HCT116 (cell line): ENCODE results near the gene CLP1. TPM values are rescaled to one million over a fixed set of nuclear protein-coding genes. Genes with fewer than 3 reads are reported as not detected.

Experiments
- ATAC-seq: fragments of 200-7000 bp; cut with Tn5 transposase; 2 replicates; pipeline ENCODE4 v1.9.1; 2020; ENCODE audit warnings: mild to moderate bottlenecking, moderate library complexity
- BruUV-seq: library from RNA; stranded (reverse); fragments of 400-500 nt; replicated peaks from 2 replicates; lab custom pipeline; 2021; lab: Mats Ljungman, UMichigan
- CTCF ChIA-PET: fragments of 300-600 bp; sonication (Branson Sonifier 250); formaldehyde crosslinking; loops from one replicate; lab custom pipeline; 2021; ENCODE audit warnings: antibody characterized with exemption; lab: Charles Lee
- POLR2A ChIA-PET: fragments of 300-600, 350-600 bp; sonication (Branson Sonifier 250); formaldehyde crosslinking; loops from one replicate; lab custom pipeline; 2021; ENCODE audit warnings: antibody characterized with exemption; lab: Charles Lee
- RAD21 ChIA-PET, 2 experiments: fragments of 300-600 bp; sonication (Branson Sonifier 250); formaldehyde crosslinking; loops; one replicate each; lab custom pipeline; 2023; ENCODE audit warnings: low total read pairs in 2 of 2; ENCODE audit not compliant: uncharacterized antibody in 2 of 2, unreplicated experiment in 2 of 2, low non-redundant PET in 1 of 2; lab: Charles Lee
- DNase-seq: peaks from one replicate; pipeline ENCODE4 v3.0.0-alpha.2; 2010; ENCODE audit warnings: low read depth, low spot score
- H2AFZ ChIP-seq: fragments of 200-600 bp; shearing (Covaris generic), sonication (generic); 2 replicates; pipeline ENCODE4 v1.6.1; 2017; ENCODE audit warnings: low read depth, mixed run types, mixed read lengths, antibody characterized with exemption, low read length; ENCODE audit not compliant: poor library complexity, severe bottlenecking
- H3K27ac ChIP-seq: 2 replicates; pipeline ENCODE4 v1.5.1; 2012; ENCODE audit warnings: low read depth, low read length
- H3K27me3 ChIP-seq: fragments of 200-600 bp; sonication (generic); 2 replicates; pipeline ENCODE4 v1.6.1; 2016; ENCODE audit warnings: mixed run types, low read length, mixed read lengths; ENCODE audit not compliant: insufficient read depth
- H3K36me3 ChIP-seq, 2 experiments: fragments of 200-500 bp in 1 of 2; fragments of 200-600 bp in 1 of 2; sonication (Bioruptor generic) in 1 of 2; sonication (generic) in 1 of 2; 2 replicates each; pipeline versions ENCODE4 v1.5.1 to v1.6.1; 2014 to 2016; ENCODE audit warnings: low read length in 2 of 2, inconsistent platforms in 1 of 2, mixed read lengths in 1 of 2, mixed run types in 1 of 2; ENCODE audit not compliant: insufficient read depth in 2 of 2, control insufficient read depth in 1 of 2
- H3K4me1 ChIP-seq, 2 experiments: fragments of 200-600 bp in 1 of 2; sonication (generic) in 1 of 2; 2 replicates each; pipeline versions ENCODE4 v1.5.1 to v1.6.1; 2012 to 2017; ENCODE audit warnings: low read length in 2 of 2, inconsistent platforms in 1 of 2, mild to moderate bottlenecking in 1 of 2, mixed read lengths in 1 of 2, mixed run types in 1 of 2, moderate library complexity in 1 of 2; ENCODE audit not compliant: insufficient read depth in 2 of 2, control insufficient read depth in 1 of 2
- H3K4me2 ChIP-seq: fragments of 200-600 bp; sonication (generic); 2 replicates; pipeline ENCODE4 v1.6.1; 2017; ENCODE audit warnings: mixed run types, low read length, mixed read lengths
- H3K4me3 ChIP-seq, 2 experiments: fragments of 200-600 bp in 1 of 2; sonication (generic) in 1 of 2; replicated peaks in 1 of 2; 2 replicates each; pipeline ENCODE4 v1.5.1; 2011 to 2016; ENCODE audit warnings: low read length in 2 of 2, control low read depth in 1 of 2, low read depth in 1 of 2, mild to moderate bottlenecking in 1 of 2, mixed read lengths in 1 of 2, mixed run types in 1 of 2
- H3K79me2 ChIP-seq: fragments of 200-600 bp; sonication (generic); 2 replicates; pipeline ENCODE4 v1.6.1; 2017; ENCODE audit warnings: mild to moderate bottlenecking, mixed run types, low read length, moderate library complexity, mixed read lengths; ENCODE audit not compliant: insufficient read depth
- H3K9ac ChIP-seq: fragments of 200-600 bp; sonication (generic); 2 replicates; pipeline ENCODE4 v1.6.1; 2016; ENCODE audit warnings: low read length, mixed read lengths
- H3K9me2 ChIP-seq: fragments of 200-600 bp; sonication (generic), shearing (Covaris generic); 2 replicates; pipeline ENCODE4 v1.6.1; 2017; ENCODE audit warnings: mixed run types, mild to moderate bottlenecking, moderate library complexity; ENCODE audit not compliant: insufficient read depth
- H3K9me3 ChIP-seq, 2 experiments: fragments of 200-500 bp in 1 of 2; fragments of 200-600 bp in 1 of 2; sonication (Bioruptor generic) in 1 of 2; sonication (generic) in 1 of 2; 2 replicates each; pipeline ENCODE4 v1.6.1; 2014 to 2017; ENCODE audit warnings: low read length in 2 of 2, mixed read lengths in 2 of 2, inconsistent platforms in 1 of 2, low read depth in 1 of 2, mild to moderate bottlenecking in 1 of 2, mixed run types in 1 of 2, moderate library complexity in 1 of 2; ENCODE audit not compliant: control insufficient read depth in 1 of 2, insufficient read depth in 1 of 2
- H4K20me1 ChIP-seq: fragments of 200-600 bp; sonication (generic), shearing (Covaris generic); 2 replicates; pipeline ENCODE4 v1.6.1; 2017; ENCODE audit warnings: mixed run types, mild to moderate bottlenecking, moderate library complexity; ENCODE audit not compliant: insufficient read depth
- CEBPB ChIP-seq: IDR thresholded peaks from 2 replicates; pipeline ENCODE4 v1.6.1; 2012; ENCODE audit warnings: low read depth
- CTCF ChIP-seq, 3 experiments: fragments of 200-600 bp in 1 of 3; sonication (generic) in 1 of 3; IDR thresholded peaks in 2 of 3; conservative IDR thresholded peaks in 1 of 3; 2 replicates each; pipeline ENCODE4 v1.5.1; 2012 to 2017; ENCODE audit warnings: low read depth in 2 of 3, low read length in 2 of 3, antibody characterized with exemption in 1 of 3, borderline replicate concordance in 1 of 3, control low read depth in 1 of 3, mild to moderate bottlenecking in 1 of 3, mixed read lengths in 1 of 3, mixed run types in 1 of 3, moderate library complexity in 1 of 3; ENCODE audit not compliant: insufficient read depth in 1 of 3
- FOSL1 ChIP-seq: IDR thresholded peaks from 2 replicates; pipeline ENCODE4 v1.6.1; 2012; ENCODE audit warnings: low read depth
- RAD21 ChIP-seq: IDR thresholded peaks from 2 replicates; pipeline ENCODE4 v1.6.1; 2012; ENCODE audit warnings: low read depth, mild to moderate bottlenecking
- intact Hi-C: fragments of 100-400 bp; cut with micrococcal nuclease; formaldehyde crosslinking; loops from 2 replicates; pipeline ENCODE4 v1.10.0; 2022
- total RNA-seq: library from RNA; stranded (reverse); gene quantifications from one replicate; pipeline ENCODE4 v1.2.1, GENCODE V29; 2021; ENCODE audit not compliant: unreplicated experiment

Gene CLP1
- total RNA-seq, 1 experiment from 2014 or later = 17.7 TPM

- POLR2A ChIA-PET = interaction anchor here (0.6 to 1.8 kb wide), 4 partner anchors 11 to 180 kb away, joined by 3 to 8 read pairs (median 4); partner anchors contain the start of gene UBE2L6
- H3K27me3 ChIP-seq = no peaks in the 10 kb centered on the region
- intact Hi-C loops = loop anchor here (1.0 to 10.0 kb wide), 4 partner anchors 73 to 796 kb away; no protein-coding TSS in a partner anchor
- H3K9me2 ChIP-seq = no peaks in the 10 kb centered on the region
- no TSS peak for BruUV-seq
- no peak overlapping the region for H3K27ac ChIP-seq
- peak; percentile 62 to 76 (median 68); a peak in 5 of 6 replicates for TF ChIP-seq CTCF (IDR thresholded peaks at IDR 0.05 in 2 of 3, conservative IDR thresholded peaks at IDR 0.05 in 1 of 3; ENCODE audit: borderline replicate concordance in 1 of 3, insufficient read depth in 1 of 3, low read depth in 2 of 3, low read length in 2 of 3)
- no peak for TF ChIP-seq FOSL1
- TF ChIP-seq CEBPB = no peak
- TF ChIP-seq RAD21 = peak; percentile 76
- H3K9ac ChIP-seq = no peak overlapping the region
- peaks cover 6 to 30% of the 10 kb centered on the region in 2 experiments; a peak in 3 of 4 replicates for H3K4me1 ChIP-seq
- H3K36me3 ChIP-seq = no peaks in the 10 kb centered on the region
- H3K4me2 ChIP-seq = no peak overlapping the region
- no peak overlapping the region for H2AFZ ChIP-seq
- no peaks in the 10 kb centered on the region for H3K9me3 ChIP-seq
- no peaks in the 10 kb centered on the region for H4K20me1 ChIP-seq
- CTCF ChIA-PET = interaction anchor here (0.9 to 4.4 kb wide), 13 partner anchors 10 to 295 kb away, joined by 3 to 40 read pairs (median 7); partner anchors contain the start of gene UBE2L6
- no peak overlapping the region for H3K4me3 ChIP-seq
- DNase-seq (no peak), ATAC-seq (peak; percentile 39)
- RAD21 ChIA-PET = interaction anchor here (1.3 to 1.9 kb wide), 6 partner anchors 73 to 296 kb away, joined by 3 to 9 read pairs (median 6); partner anchors contain the start of gene UBE2L6 (in 2 of the 2)
- H3K79me2 ChIP-seq = peaks cover 10% of the 10 kb centered on the region
Observed at GRCh38 chr11:57641011-57641807, 16.4 kb upstream of the CLP1 start.
